GM21367 (cell line): ENCODE results near the gene ST7.

Experiments used
- ATAC-seq: cut with Tn5 transposase; IDR thresholded peaks from one replicate; pipeline ENCODE4 v1.9.1; 2021; ENCODE audit not compliant: unreplicated experiment

Gene ST7

GRCh38 chr7:117006907-117007684 is 53.8 kb downstream of the ST7 start:
- ATAC-seq = no peak

GRCh38 chr7:117008118-117008885 is 55.0 kb downstream of the ST7 start:
- ATAC-seq = no peak

- peak; percentile 24 for ATAC-seq
Observed at GRCh38 chr7:117008886-117009531, 55.7 kb downstream of the ST7 start.

- ATAC-seq = no peak
Observed at GRCh38 chr7:117009705-117010361, 56.5 kb downstream of the ST7 start.

- peak; percentile 27 for ATAC-seq
Observed at GRCh38 chr7:117010375-117011133, 57.3 kb downstream of the ST7 start.

GRCh38 chr7:117011419-117012260 is 58.3 kb downstream of the ST7 start:
- peak; percentile 77 for ATAC-seq

GRCh38 chr7:117012284-117012683 is 59.0 kb downstream of the ST7 start:
- no peak for ATAC-seq

- ATAC-seq = no peak
Observed at GRCh38 chr7:117012696-117013095, 59.4 kb downstream of the ST7 start.

GRCh38 chr7:117014099-117014656 is 60.9 kb downstream of the ST7 start:
- ATAC-seq = no peak

- ATAC-seq = peak; percentile 32
Observed at GRCh38 chr7:117014673-117015133, 61.4 kb downstream of the ST7 start.

GRCh38 chr7:117015258-117016184 is 62.2 kb downstream of the ST7 start:
- ATAC-seq = no peak

GRCh38 chr7:117017017-117017451 is 63.7 kb downstream of the ST7 start:
- ATAC-seq = no peak

- ATAC-seq = no peak
Observed at GRCh38 chr7:117017702-117018266, 64.5 kb downstream of the ST7 start.

GRCh38 chr7:117018713-117019112 is 65.4 kb downstream of the ST7 start:
- no peak for ATAC-seq

GRCh38 chr7:117019287-117019686 is 66.0 kb downstream of the ST7 start:
- no peak for ATAC-seq

GRCh38 chr7:117019786-117020590 is 66.7 kb downstream of the ST7 start:
- no peak for ATAC-seq

GRCh38 chr7:117020591-117020973 is 67.3 kb downstream of the ST7 start:
- no peak for ATAC-seq
